OCI-LY7 (cell line): ENCODE measurements around the gene HYOU1. TPM values are rescaled to one million over a fixed set of nuclear protein-coding genes. Genes with fewer than 3 reads are reported as not detected.

Experiments
- BruUV-seq: library from RNA; stranded (reverse); fragments of 400-500 nt; replicated peaks from 2 replicates; lab custom pipeline; 2021; lab: Mats Ljungman, UMichigan
- CTCF ChIA-PET: fragments of 300-600 bp; sonication (Branson Sonifier 250); formaldehyde crosslinking; loops from one replicate; lab custom pipeline; 2022; ENCODE audit warnings: antibody characterized with exemption; ENCODE audit not compliant: unreplicated experiment; lab: Charles Lee
- POLR2A ChIA-PET: fragments of 300-600 bp; sonication (Branson Sonifier 250); formaldehyde crosslinking; loops from one replicate; lab custom pipeline; 2022; ENCODE audit warnings: antibody characterized with exemption; lab: Charles Lee
- DNase-seq: peaks from one replicate; pipeline ENCODE4 v3.0.0-alpha.2; 2015; ENCODE audit warnings: low spot score
- H2AFZ ChIP-seq: fragments of 200-600 bp; sonication (generic), shearing (Covaris generic); 2 replicates; pipeline ENCODE4 v1.6.1; 2014; ENCODE audit warnings: mild to moderate bottlenecking, antibody characterized with exemption, low read length, moderate library complexity
- H3K27ac ChIP-seq: fragments of 200-600 bp; sonication (generic); 2 replicates; pipeline ENCODE4 v1.5.1; 2014; ENCODE audit warnings: mixed run types, low read depth, mild to moderate bottlenecking, moderate library complexity, low read length, inconsistent platforms; ENCODE audit not compliant: poor library complexity, severe bottlenecking
- H3K36me3 ChIP-seq: fragments of 200-600 bp; sonication (generic); 2 replicates; pipeline ENCODE4 v1.6.1; 2014; ENCODE audit warnings: mild to moderate bottlenecking, antibody characterized with exemption, low read length, moderate library complexity, mixed read lengths; ENCODE audit not compliant: insufficient read depth
- H3K4me1 ChIP-seq: fragments of 200-600 bp; sonication (generic); 2 replicates; pipeline ENCODE4 v1.5.1; 2014; ENCODE audit warnings: mild to moderate bottlenecking, low read length; ENCODE audit not compliant: insufficient read depth, poor library complexity, severe bottlenecking
- H3K4me2 ChIP-seq: fragments of 200-600 bp; sonication (generic); 2 replicates; pipeline ENCODE4 v1.6.1; 2014; ENCODE audit warnings: mild to moderate bottlenecking, low read length
- H3K4me3 ChIP-seq: fragments of 200-600 bp; sonication (generic); 2 replicates; pipeline ENCODE4 v1.5.1; 2014; ENCODE audit warnings: mild to moderate bottlenecking, low read depth, low read length; ENCODE audit not compliant: poor library complexity, severe bottlenecking
- H3K79me2 ChIP-seq: fragments of 200-600 bp; sonication (generic); 2 replicates; pipeline ENCODE4 v1.6.1; 2016; ENCODE audit warnings: low read depth, mild to moderate bottlenecking, low read length, moderate library complexity, mixed read lengths; ENCODE audit not compliant: insufficient read depth
- H3K9me2 ChIP-seq: fragments of 200-600 bp; sonication (generic); 2 replicates; pipeline ENCODE4 v1.6.1; 2016; ENCODE audit warnings: mild to moderate bottlenecking, low read length, mixed read lengths; ENCODE audit not compliant: insufficient read depth
- H3K9me3 ChIP-seq: fragments of 200-600 bp; sonication (generic); 2 replicates; pipeline ENCODE4 v1.6.1; 2014; ENCODE audit warnings: mild to moderate bottlenecking, mixed run types, low read length, mixed read lengths
- H4K20me1 ChIP-seq: fragments of 200-600 bp; sonication (generic); 2 replicates; pipeline ENCODE4 v1.6.1; 2014; ENCODE audit warnings: mild to moderate bottlenecking, antibody characterized with exemption, low read length, moderate library complexity, mixed read lengths; ENCODE audit not compliant: insufficient read depth
- CTCF ChIP-seq: fragments of 200-600 bp; sonication (generic); conservative IDR thresholded peaks from 2 replicates; pipeline ENCODE4 v1.5.1; 2014; ENCODE audit warnings: mild to moderate bottlenecking, antibody characterized with exemption, low read length, moderate library complexity, mixed read lengths
- EZH2phosphoT487 ChIP-seq: fragments of 200-600 bp; sonication (generic); IDR thresholded peaks from 2 replicates; pipeline ENCODE4 v1.6.1; 2018; ENCODE audit warnings: low read depth, borderline replicate concordance, mild to moderate bottlenecking, mixed run types, antibody characterized with exemption, low read length, moderate library complexity, mixed read lengths
- intact Hi-C: fragments of 100-400 bp; cut with micrococcal nuclease; formaldehyde crosslinking; loops from one replicate; pipeline ENCODE4 v1.10.0; 2022; ENCODE audit not compliant: unreplicated experiment
- total RNA-seq, 2 experiments: library from RNA; depleted of rRNA in 1 of 2; stranded (reverse); fragments of >200 nt in 1 of 2; shearing (Covaris generic) in 1 of 2; gene quantifications; 2 replicates each; pipeline ENCODE4 v1.2.3, GENCODE V29; 2014 to 2022

The HYOU1 gene
- total RNA-seq, 2 experiments from 2014 or later, result 86.6 to 117 TPM

GRCh38 chr11:119078675-119079420 lies 21.8 kb upstream of the HYOU1 start:
- POLR2A ChIA-PET, result interaction anchor here (1.0 kb wide), 1 partner anchor 24 kb away, joined by 5 read pairs; no protein-coding TSS in a partner anchor
- CTCF ChIA-PET, result no interaction called here

DNA sequence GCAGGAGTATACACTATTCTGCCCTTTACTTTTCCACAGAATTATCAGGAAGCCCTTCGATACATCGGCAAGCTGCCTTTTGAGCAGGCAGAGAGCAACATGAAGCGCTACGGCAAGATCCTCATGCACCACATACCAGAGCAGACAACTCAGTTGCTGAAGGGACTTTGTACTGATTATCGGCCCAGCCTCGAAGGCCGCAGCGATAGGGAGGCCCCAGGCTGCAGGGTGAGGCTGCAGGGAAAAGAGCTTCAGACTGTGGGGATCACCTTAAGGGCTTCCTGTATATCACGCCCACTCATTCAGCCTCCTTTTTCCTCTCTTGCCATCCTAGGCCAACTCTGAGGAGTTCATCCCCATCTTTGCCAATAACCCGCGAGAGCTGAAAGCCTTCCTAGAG lies 20.8 kb upstream of the HYOU1 start:
- CTCF ChIA-PET, result interaction anchor here (0.6 kb wide), 1 partner anchor 9 kb away, joined by 3 read pairs; no protein-coding TSS in a partner anchor
- H3K9me2 ChIP-seq, result no peaks in the 10 kb centered on the region
- H3K4me2 ChIP-seq, result no peak overlapping the region
- DNase-seq, result no peak
- intact Hi-C loops, result no loop called here
- H3K36me3 ChIP-seq, result peaks cover 82% of the 10 kb centered on the region
- TF ChIP-seq CTCF (no peak), EZH2phosphoT487 (no peak)
- H3K4me3 ChIP-seq, result no peak overlapping the region
- no peaks in the 10 kb centered on the region for H4K20me1 ChIP-seq
- H3K9me3 ChIP-seq, result no peaks in the 10 kb centered on the region
- no peak overlapping the region for H3K27ac ChIP-seq
- H2AFZ ChIP-seq, result no peak overlapping the region
- POLR2A ChIA-PET, result interaction anchor here (0.6 to 1.0 kb wide), 3 partner anchors 25 to 174 kb away, joined by 3 to 5 read pairs (median 4); no protein-coding TSS in a partner anchor
- H3K79me2 ChIP-seq, result no peaks in the 10 kb centered on the region
- H3K4me1 ChIP-seq, result no peaks in the 10 kb centered on the region
- BruUV-seq, result no TSS peak

More at GRCh38 chr11:119078675-119079420, 21.8 kb upstream of the HYOU1 start:
- no peak for DNase-seq
- Histone ChIP-seq H2AFZ (no peak overlapping the region), H3K4me2 (no peak overlapping the region), H3K27ac (no peak overlapping the region), H4K20me1 (no peaks in the 10 kb centered on the region), H3K4me1 (no peaks in the 10 kb centered on the region), H3K9me2 (no peaks in the 10 kb centered on the region), H3K9me3 (no peaks in the 10 kb centered on the region), H3K79me2 (no peaks in the 10 kb centered on the region), H3K36me3 (peaks cover 72% of the 10 kb centered on the region), H3K4me3 (no peak overlapping the region)
- BruUV-seq, result no TSS peak
- intact Hi-C loops, result no loop called here
- no peak for TF ChIP-seq EZH2phosphoT487
- TF ChIP-seq CTCF, result no peak
